Left lobe of liver (tissue), 2 donors: ENCODE data around the gene RGN. TPM values are rescaled to one million over a fixed set of nuclear protein-coding genes. Genes with fewer than 3 reads are reported as not detected.
"Not testable (repeated sequence)": the region's sequence is repeated elsewhere in the genome, so short reads cannot be mapped to it uniquely, and the experiment has no call there.

Experiments used
- ATAC-seq: fragments of 200-7000 bp; cut with Tn5 transposase; one replicate; pipeline ENCODE4 v1.9.1; 2020; ENCODE audit warnings: mild to moderate bottlenecking, moderate library complexity
- DNase-seq: peaks from one replicate; pipeline ENCODE4 v3.0.0-alpha.2; 2020; ENCODE audit warnings: low spot score
- total RNA-seq: library from RNA; stranded (reverse); gene quantifications from one replicate; pipeline ENCODE4 v1.2.1, GENCODE V29; 2021
- donor health status: DM: no; HTN: no; CAD: no; lungs with moderate emphysema.
- donor health status: DM: no; HTN: yes; CAD: no.

RGN gene
- total RNA-seq: 188 TPM

- peak; percentile 83 for DNase-seq
- ATAC-seq: peak; percentile 75
Observed at GRCh38 chrX:47078129-47079043, at the start of gene RGN. Gene RGN (plus strand): TSS chrX:47078443. CDS start chrX:47081145, 2,702 bp downstream.

DNA sequence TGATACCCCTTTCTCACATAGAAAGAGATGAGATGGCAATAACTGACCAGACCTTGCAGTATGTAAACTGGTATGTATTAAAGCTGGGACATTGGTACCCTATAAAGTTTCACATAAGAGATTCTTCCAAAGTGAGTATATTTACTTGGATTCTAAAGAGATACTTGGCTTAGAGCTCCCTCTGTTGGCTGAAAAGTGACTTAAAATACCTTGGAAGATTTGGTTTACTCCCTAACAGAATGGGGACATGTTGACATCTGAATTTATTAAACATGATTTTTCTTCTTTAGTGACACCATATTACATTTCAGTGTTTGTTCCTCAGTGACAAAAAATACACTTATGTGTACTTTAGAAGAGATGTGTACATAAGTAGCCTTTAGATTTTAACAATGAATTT lies 47.9 kb upstream of the RGN start:
- DNase-seq: no peak
- peak; percentile 73 for ATAC-seq

DNA sequence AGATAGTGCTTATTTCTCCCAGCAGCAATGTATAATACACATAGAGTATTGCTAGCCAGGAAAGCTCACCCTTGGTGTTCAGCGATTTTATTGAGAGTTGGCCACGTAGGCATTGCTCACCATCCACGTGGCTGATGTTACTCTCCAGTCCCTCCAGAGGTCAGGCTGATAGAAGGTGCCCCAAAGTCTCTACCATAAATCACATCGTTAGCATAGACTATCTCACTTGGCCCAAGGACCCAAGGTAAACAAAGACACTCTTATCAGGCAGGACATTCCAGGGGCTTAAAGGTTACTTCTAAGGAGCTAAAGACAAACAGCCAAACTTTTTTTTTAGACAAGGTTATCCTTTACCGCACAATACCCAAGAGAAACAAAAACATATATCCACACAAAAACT lies 30.3 kb upstream of the RGN start:
- ATAC-seq (peak; percentile 67), DNase-seq (no peak)

DNA sequence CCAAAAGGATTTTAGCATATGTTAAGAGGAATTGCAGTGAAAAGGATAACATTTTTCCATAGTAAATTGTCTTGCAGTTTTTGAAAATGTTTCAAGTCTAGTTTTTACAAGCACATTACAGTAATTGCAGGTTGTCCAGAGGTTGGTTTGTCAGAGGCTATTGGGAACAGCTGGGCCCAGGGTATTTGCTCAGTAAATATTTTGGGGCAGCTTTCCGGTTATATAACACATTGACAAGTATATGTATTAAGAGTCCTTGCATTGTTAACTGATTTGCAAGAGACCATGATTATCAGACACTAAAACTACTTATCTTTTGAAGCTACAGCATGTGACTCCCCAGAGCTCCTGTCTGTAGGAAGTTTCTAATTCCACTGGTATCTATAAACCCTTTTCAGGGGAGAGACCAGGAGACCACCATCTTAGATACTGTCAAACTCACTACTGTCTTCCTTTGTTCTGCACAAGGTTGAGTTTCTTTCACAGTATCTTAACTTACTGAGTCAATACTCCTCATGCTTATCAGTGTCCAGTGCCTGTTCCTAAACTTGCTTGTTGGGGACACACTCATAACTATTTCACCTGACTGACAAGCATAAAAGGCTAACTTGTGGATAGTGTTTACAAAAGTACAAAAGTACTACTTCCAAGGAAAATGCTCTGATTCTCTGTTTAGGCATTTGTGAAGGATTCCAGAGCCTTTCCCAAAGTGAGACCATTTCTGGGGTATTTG lies 18.9 kb upstream of the RGN start:
- ATAC-seq: peak; percentile 38

GRCh38 chrX:47060708-47061107 lies 17.5 kb upstream of the RGN start:
- ATAC-seq (peak; percentile 24), DNase-seq (no peak)

More for the DNA sequence above, 18.9 kb upstream of the RGN start:
- DNase-seq: no peak

- ATAC-seq: peak; percentile 65
- DNase-seq: no peak
Observed at GRCh38 chrX:47061238-47061919, 16.9 kb upstream of the RGN start.

GRCh38 chrX:47063179-47063578 lies 15.1 kb upstream of the RGN start:
- DNase-seq (no peak), ATAC-seq (peak; percentile 69)

DNA sequence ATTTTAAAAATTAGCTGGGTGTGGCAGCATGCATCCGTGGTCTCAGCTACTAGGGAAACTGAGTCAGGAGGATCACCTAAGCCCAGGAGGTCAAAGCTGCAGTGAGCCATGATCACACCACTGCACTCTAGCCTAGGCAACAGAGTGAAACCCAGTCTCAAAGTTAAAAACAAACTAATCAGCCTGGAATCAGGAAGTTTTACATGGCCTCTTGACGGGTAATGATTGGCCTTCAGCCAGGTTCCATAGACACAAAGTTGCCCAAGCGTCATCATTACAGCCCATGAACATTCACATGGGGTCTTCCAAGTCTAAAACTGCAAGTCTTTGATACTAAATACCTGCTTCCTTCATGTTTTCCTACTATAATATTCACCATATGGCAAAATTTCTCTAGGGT lies 10.0 kb upstream of the RGN start:
- DNase-seq (no peak), ATAC-seq (no peak)

DNA sequence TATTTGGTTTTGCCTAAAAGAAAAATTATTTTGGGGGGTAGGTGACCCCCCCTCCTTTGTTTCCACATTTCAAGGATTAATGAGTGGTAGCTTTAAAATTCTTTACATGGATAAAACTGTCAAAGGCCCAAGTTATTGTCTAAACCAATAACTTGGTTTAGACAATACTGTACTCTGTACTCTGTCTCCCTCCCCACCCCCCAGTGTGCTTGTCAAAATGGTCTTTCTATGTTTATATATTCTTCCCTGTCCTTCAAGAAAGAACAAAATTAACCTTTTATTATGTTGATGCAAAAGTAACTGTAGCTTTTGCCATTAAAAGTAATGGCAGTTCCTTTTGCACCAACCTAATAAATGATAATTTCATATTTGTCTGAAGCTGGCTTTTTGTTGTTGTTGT lies 9.5 kb upstream of the RGN start:
- no peak for DNase-seq

DNA sequence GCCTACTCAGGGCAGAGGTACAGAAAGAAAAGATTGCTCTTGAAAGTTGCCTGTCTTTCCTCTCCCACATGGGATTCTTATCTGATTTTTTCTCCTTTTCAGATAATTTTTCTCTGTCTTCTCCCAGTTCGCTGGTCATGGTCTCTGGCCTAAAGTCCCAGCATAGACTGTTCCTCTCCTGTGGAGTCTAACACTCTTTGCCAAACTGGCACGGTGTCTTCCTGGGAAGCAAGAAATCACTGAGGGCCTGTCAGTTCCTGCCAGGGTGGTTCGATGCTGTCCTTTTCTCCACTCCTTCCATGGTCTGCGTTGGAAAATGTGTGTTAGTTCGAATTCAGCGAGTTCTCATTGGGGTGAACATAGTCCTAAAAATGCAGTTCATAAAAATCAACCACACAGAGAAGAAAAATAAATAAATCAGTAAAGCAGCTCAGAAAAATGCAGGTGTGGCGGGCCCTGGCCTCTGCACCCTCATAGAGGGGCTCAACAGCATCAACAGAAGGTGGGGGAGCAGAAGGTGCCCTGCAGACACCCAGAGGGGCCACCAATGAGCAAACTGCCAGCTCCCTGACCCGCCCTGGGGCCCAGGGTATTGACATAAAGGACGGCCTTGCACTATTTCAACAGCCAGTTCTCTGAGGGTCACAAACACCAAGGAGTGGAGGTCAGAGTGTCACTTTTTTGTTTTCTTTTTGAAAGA lies 2.1 kb downstream of the RGN start:
- DNase-seq: peak; percentile 85
- peak; percentile 64 for ATAC-seq

More for the DNA sequence above, 9.5 kb upstream of the RGN start:
- no peak for ATAC-seq

- ATAC-seq (no peak), DNase-seq (no peak)
Observed at GRCh38 chrX:47080915-47081236, 2.6 kb downstream of the RGN start.

DNA sequence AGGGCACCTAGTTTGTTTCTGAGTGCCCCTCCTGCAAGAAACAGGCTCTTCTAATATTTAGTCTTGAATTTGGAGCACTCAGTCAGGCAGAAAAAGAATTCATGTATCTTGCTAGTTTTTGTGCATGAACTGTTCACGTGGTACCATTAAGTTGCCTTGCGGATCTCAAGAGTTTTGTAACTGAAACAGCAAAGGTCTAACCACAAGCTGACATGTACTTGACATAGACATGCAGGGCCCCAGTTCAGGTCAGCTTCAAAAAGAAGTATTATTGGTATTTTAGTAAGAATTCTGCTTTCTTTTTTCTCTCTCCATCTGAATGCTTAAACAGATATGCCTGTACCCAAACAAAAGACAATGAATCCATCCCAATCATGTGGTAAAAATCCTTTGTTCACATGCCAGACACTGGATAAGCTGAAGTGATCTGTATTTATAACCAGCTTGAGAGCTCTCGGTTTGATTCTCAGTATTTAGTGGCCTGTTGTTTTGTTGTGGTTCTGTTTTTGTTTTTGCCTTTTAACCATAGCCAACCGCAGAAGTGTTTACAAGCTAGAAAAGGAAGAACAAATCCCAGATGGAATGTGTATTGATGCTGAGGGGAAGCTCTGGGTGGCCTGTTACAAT lies 13.0 kb downstream of the RGN start:
- ATAC-seq (no peak), DNase-seq (no peak)

- peak; percentile 33 for ATAC-seq
- DNase-seq: no peak
Observed at GRCh38 chrX:47093248-47093647, 15.0 kb downstream of the RGN start.

DNA sequence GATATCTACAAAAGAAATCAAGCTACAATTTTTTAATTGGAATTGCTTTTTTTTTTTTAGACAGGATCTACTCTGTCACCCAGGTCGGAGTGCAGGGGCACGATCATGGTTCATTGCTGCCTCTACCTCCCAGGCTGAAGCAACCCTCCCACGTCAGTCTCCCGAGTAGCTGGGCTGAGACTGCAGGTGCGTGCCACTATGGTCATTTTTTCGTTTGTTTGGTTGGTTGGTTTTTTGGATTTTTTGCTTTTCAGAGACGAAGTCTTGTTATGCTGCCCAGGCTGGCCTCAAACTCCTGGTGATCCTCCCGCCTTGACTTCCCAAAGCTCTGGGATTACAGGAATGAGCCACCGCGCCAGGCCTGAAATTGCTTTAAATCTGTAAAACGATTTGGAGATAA lies 15.6 kb downstream of the RGN start:
- no peak for DNase-seq
- ATAC-seq: no peak

- DNase-seq (no peak), ATAC-seq (no peak)
Observed at GRCh38 chrX:47097018-47097417, 18.8 kb downstream of the RGN start.

DNA sequence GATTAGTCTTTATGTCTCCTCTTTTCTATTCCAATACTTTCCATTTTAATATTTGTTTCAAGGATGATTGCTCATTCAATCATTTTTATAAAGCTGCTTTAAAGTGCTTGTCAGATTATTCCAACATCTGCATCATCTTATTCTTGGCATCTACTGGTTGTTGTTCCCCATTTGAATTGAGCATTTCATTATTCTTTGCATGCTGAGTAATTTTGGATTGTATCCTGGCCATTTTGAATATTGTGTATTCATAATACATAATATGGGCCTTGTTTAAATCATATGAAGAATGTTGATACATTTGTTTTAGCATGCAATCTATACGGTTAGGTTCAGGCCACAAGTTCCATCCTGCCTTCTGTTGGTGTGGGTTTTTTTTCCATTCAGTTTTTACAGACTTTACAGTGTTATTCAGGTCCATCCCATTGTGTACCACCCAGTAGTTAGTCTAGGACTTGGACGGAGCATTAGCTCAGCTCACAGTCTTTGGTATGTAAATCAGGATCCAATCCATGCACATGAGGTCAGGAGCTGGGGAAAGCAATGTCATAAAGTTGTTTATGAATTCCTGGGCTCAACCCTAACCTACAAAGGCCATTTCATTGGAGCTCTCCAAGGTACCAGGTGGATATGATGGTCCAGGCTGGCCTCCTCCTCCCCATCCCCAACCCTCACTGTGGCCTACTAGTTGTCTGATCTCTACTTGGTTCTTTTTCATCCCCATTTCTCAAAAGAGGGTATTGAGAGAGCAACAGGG lies 20.3 kb downstream of the RGN start:
- DNase-seq (no peak), ATAC-seq (no peak)

DNA sequence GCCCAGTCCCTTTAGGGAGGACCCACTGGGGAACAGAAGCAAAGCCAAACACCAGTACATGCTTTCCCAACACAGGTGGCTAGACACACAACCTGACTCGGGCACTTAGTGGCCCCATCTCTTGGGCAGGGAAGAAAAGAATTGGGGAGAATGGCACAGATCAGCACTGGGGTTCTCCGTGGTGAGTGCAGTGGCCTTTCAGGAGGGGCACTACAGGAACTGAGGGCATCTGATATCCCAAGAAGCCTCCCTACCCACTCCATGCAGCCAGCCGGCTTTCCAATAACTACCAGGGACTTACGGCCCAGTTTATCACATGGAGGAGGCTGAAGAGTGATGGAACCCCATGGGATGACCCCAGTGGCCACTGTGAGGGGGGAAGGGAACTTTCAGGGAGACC lies 23.0 kb downstream of the RGN start:
- ATAC-seq: no peak
- DNase-seq: no peak

GRCh38 chrX:47110936-47111615 lies 32.8 kb downstream of the RGN start:
- ATAC-seq, DNase-seq: not testable (repeated sequence)

- peak; percentile 50 for DNase-seq
- ATAC-seq: peak; percentile 61
Observed at GRCh38 chrX:47112316-47112954, 34.2 kb downstream of the RGN start.
